ENCODE results near the gene TMCO4. TPM values are rescaled to one million over a fixed set of nuclear protein-coding genes. Genes with fewer than 3 reads are reported as not detected.

The TMCO4 gene
- total RNA-seq, 1 experiment from 2014 or later: 7.2 TPM

- no peak for TF ChIP-seq NR1H2 (CRISPR knock-in tag; IDR thresholded peaks at IDR 0.05)
- no peak for TF ChIP-seq OVOL2 (CRISPR knock-in tag; IDR thresholded peaks at IDR 0.05; ENCODE audit: borderline replicate concordance)
- no peak for TF ChIP-seq TEAD4 (CRISPR knock-in tag; IDR thresholded peaks at IDR 0.05)
- no peak for TF ChIP-seq ZNF416 (CRISPR knock-in tag; IDR thresholded peaks at IDR 0.05)
- TF ChIP-seq, protein P1, sequence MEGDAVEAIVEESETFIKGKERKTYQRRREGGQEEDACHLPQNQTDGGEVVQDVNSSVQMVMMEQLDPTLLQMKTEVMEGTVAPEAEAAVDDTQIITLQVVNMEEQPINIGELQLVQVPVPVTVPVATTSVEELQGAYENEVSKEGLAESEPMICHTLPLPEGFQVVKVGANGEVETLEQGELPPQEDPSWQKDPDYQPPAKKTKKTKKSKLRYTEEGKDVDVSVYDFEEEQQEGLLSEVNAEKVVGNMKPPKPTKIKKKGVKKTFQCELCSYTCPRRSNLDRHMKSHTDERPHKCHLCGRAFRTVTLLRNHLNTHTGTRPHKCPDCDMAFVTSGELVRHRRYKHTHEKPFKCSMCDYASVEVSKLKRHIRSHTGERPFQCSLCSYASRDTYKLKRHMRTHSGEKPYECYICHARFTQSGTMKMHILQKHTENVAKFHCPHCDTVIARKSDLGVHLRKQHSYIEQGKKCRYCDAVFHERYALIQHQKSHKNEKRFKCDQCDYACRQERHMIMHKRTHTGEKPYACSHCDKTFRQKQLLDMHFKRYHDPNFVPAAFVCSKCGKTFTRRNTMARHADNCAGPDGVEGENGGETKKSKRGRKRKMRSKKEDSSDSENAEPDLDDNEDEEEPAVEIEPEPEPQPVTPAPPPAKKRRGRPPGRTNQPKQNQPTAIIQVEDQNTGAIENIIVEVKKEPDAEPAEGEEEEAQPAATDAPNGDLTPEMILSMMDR (IDR thresholded peaks at IDR 0.05): no peak
- TF ChIP-seq NFATC4 (CRISPR knock-in tag; IDR thresholded peaks at IDR 0.05): no peak
- TF ChIP-seq NR3C1 (CRISPR knock-in tag; conservative IDR thresholded peaks at IDR 0.05; ENCODE audit: low read depth): no peak
- TF ChIP-seq SP1 (CRISPR knock-in tag; conservative IDR thresholded peaks at IDR 0.05): no peak
- TF ChIP-seq ZNF232 (CRISPR knock-in tag; IDR thresholded peaks at IDR 0.05): no peak
- TF ChIP-seq MYBL2 (CRISPR knock-in tag; IDR thresholded peaks at IDR 0.05): no peak
- no peak for TF ChIP-seq PREB (CRISPR knock-in tag; IDR thresholded peaks at IDR 0.05; ENCODE audit: borderline replicate concordance)
- TF ChIP-seq RELA (CRISPR knock-in tag; IDR thresholded peaks at IDR 0.05; ENCODE audit: borderline replicate concordance): no peak
- no peak for TF ChIP-seq CDX4 (CRISPR knock-in tag; IDR thresholded peaks at IDR 0.05; ENCODE audit: borderline replicate concordance)
- TF ChIP-seq GTF2I (CRISPR knock-in tag; conservative IDR thresholded peaks at IDR 0.05): no peak
- no peak for TF ChIP-seq IRF1 (CRISPR knock-in tag; IDR thresholded peaks at IDR 0.05)
- H3K4me1 Mint-ChIP-seq: peaks cover 19% of the 10 kb centered on the region
- H3K36me3 Mint-ChIP-seq: no peaks in the 10 kb centered on the region
- H3K4me3 Mint-ChIP-seq: no peak overlapping the region
- ATAC-seq (no peak), DNase-seq (ENCODE audit: low spot score) (no peak)
- CTCF ChIA-PET: interaction anchor here (0.8 to 1.3 kb wide), 6 partner anchors 12 to 120 kb away, joined by 3 to 5 read pairs (median 3); partner anchors contain the start of gene OTUD3
- POLR2A ChIA-PET: no interaction called here
- peaks cover 12% of the 10 kb centered on the region; the same call in 1 of the 2 replicates for H3K9me3 Mint-ChIP-seq
- peaks cover 14% of the 10 kb centered on the region for H3K27me3 Mint-ChIP-seq (ENCODE audit: low read depth)
- H3K27ac Mint-ChIP-seq: no peak overlapping the region
These were observed 24.8 kb upstream of the TMCO4 start for GRCh38 chr1:19824541-19824940.

GRCh38 chr1:19824036-19824435 lies 24.3 kb upstream of the TMCO4 start:
- no peak for DNase-seq (ENCODE audit: low spot score)
- CTCF ChIA-PET: interaction anchor here (0.8 to 1.3 kb wide), 5 partner anchors 52 to 120 kb away, joined by 3 to 5 read pairs (median 3); partner anchors contain the start of gene OTUD3
- POLR2A ChIA-PET: no interaction called here
- Mint-ChIP-seq H3K27ac (no peak overlapping the region), H3K4me1 (peaks cover 24% of the 10 kb centered on the region), H3K36me3 (no peaks in the 10 kb centered on the region), H3K27me3 (ENCODE audit: low read depth) (peaks cover 14% of the 10 kb centered on the region), H3K4me3 (no peak overlapping the region), H3K9me3 (peaks cover 7% of the 10 kb centered on the region; the same call in 1 of the 2 replicates)
- TF ChIP-seq ZNF121 (CRISPR knock-in tag; IDR thresholded peaks at IDR 0.05): no peak
- no peak for TF ChIP-seq MAX (CRISPR knock-in tag; IDR thresholded peaks at IDR 0.05)
- TF ChIP-seq PRRX2 (CRISPR knock-in tag; IDR thresholded peaks at IDR 0.05): no peak
- ATAC-seq: no peak

DNA sequence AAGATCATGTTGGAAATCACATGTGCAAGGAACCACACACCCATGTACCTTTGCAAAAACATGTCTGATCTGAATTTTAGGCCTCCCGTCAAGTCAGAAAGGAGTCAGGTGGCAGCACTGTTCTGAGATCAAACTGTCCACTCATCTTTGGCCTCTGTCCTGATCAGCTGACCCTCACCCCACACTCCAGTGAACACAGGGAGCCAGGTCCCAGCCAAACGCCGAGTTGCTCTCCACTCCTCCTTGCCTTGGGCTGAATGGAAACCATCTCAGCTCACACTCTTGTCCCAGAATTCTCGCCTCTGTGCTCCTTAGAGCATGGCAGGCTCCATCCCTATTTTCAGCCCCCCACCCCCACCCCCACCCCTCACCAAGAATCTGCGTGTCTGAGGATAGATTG lies 20.0 kb upstream of the TMCO4 start:
- CTCF ChIA-PET: interaction anchor here (0.9 kb wide), 1 partner anchor 104 kb away, joined by 3 read pairs; no protein-coding TSS in a partner anchor
- Mint-ChIP-seq H3K4me1 (peaks cover 48% of the 10 kb centered on the region), H3K9me3 (0 out of 2 replicates have a peak, but pooled peaks cover 3% of the 10 kb centered on the region), H3K36me3 (no peaks in the 10 kb centered on the region), H3K27me3 (ENCODE audit: low read depth) (peaks cover 8% of the 10 kb centered on the region), H3K4me3 (no peak overlapping the region), H3K27ac (no peak overlapping the region)
- DNase-seq (ENCODE audit: low spot score) (no peak), ATAC-seq (no peak)
- POLR2A ChIA-PET: no interaction called here
- TF ChIP-seq GRHL2 (CRISPR knock-in tag; IDR thresholded peaks at IDR 0.05; ENCODE audit: insufficient replicate concordance, severe bottlenecking): no peak
- no peak for TF ChIP-seq ELF4 (CRISPR knock-in tag; IDR thresholded peaks at IDR 0.05; ENCODE audit: low read depth)
- no peak for TF ChIP-seq MAX (CRISPR knock-in tag; IDR thresholded peaks at IDR 0.05)
- TF ChIP-seq, protein P2, sequence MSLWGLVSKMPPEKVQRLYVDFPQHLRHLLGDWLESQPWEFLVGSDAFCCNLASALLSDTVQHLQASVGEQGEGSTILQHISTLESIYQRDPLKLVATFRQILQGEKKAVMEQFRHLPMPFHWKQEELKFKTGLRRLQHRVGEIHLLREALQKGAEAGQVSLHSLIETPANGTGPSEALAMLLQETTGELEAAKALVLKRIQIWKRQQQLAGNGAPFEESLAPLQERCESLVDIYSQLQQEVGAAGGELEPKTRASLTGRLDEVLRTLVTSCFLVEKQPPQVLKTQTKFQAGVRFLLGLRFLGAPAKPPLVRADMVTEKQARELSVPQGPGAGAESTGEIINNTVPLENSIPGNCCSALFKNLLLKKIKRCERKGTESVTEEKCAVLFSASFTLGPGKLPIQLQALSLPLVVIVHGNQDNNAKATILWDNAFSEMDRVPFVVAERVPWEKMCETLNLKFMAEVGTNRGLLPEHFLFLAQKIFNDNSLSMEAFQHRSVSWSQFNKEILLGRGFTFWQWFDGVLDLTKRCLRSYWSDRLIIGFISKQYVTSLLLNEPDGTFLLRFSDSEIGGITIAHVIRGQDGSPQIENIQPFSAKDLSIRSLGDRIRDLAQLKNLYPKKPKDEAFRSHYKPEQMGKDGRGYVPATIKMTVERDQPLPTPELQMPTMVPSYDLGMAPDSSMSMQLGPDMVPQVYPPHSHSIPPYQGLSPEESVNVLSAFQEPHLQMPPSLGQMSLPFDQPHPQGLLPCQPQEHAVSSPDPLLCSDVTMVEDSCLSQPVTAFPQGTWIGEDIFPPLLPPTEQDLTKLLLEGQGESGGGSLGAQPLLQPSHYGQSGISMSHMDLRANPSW (CRISPR knock-in tag; conservative IDR thresholded peaks at IDR 0.05; ENCODE audit: low read depth): no peak
- no peak for TF ChIP-seq ESRRA (CRISPR knock-in tag; IDR thresholded peaks at IDR 0.05; ENCODE audit: borderline replicate concordance)
- TF ChIP-seq ATF2 (CRISPR knock-in tag; IDR thresholded peaks at IDR 0.05; ENCODE audit: borderline replicate concordance, low read depth): no peak
- no peak for TF ChIP-seq ZNF138 (CRISPR knock-in tag; conservative IDR thresholded peaks at IDR 0.05)
